GM18868 (cell line): ENCODE results near the gene NAV3.

ENCODE experiments used
- ATAC-seq: cut with Tn5 transposase; IDR thresholded peaks from one replicate; pipeline ENCODE4 v1.9.1; 2021; ENCODE audit warnings: mild to moderate bottlenecking, moderate library complexity; ENCODE audit not compliant: unreplicated experiment

NAV3 gene

GRCh38 chr12:77841521-77841920 is 10.8 kb downstream of the NAV3 start:
- ATAC-seq: peak; percentile 47

DNA sequence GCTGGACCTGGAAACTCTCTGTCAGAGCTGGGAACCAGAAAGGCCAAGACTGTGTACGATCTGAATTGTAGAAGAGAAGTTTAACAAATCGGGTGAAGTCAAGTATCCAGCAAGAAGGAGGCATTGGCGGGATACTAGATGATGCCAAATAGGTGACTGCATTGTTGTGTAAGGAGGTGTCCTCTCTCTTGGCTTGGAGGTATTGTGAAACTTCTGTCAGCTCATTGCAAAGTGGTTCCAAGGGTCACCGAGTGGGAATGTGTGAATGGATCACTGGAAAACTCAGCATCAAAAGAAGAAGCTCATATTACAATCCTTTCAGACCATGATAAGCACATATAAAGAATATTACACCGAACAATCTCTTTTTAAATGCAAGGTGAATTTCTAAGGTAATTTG is 11.7 kb downstream of the NAV3 start:
- no peak for ATAC-seq

DNA sequence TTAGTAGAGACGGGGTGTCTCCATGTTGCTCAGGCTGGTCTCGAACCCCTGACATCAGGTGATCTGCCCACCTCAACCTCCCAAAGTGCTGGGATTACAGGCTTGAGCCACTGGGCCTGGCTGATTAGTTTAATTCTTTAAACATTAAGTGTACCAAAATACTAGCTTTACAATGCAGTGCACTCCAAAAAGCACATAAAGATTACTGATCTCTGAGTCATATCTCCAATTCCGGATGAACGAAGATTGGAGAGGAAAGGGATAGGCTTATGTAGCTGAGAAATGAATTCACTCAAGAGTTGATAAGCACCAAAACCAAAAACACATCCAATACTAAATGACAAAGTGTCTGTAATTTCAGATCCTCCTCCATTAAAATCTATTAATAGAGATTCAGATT is 15.1 kb downstream of the NAV3 start:
- no peak for ATAC-seq

DNA sequence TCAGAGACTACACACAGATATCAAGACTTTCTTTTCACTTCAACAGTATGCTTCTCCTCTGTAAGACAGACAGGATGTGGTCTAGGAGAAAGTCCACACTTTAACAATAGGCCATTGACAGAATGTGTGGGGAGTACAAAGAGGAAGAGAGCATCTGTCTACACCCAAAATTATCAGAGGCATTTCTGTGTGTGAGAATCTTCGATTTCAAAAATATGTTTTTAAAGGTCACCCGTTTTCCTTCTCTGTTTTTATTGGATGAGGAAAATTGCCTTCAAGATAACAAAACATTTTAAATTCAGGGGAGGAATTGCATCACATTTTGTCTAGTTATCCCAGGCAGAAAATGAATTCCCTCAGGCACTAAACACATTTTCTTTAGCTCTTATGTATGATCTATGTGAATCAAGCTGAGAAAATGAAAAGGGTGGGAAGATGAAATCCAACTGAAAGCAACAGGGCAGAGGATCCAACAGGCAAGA is 16.4 kb downstream of the NAV3 start:
- peak; percentile 98 for ATAC-seq

GRCh38 chr12:77847680-77848431 is 17.2 kb downstream of the NAV3 start:
- ATAC-seq: peak; percentile 31

GRCh38 chr12:77850129-77850528 is 19.4 kb downstream of the NAV3 start:
- no peak for ATAC-seq

GRCh38 chr12:77850698-77851097 is 20.0 kb downstream of the NAV3 start:
- no peak for ATAC-seq

DNA sequence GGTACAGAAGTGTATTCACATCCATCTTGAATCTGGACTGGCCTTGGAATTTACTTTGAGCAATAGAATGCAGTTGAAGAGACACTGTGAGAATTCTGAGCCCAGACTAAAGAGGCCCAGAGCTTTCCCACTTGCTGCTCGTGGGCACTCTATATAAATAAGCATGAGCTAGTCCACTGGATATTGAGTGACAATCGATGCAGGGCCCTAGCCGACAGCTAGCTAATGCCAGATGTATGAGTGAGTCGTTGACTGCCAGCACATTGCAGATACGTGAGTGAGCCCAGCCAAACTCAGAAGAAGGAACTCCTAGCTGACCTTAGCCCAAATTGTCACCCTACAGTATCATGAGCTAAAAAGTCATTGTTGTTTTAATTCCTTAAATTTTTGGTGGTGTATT is 24.9 kb downstream of the NAV3 start:
- ATAC-seq: no peak

- no peak for ATAC-seq
These were observed 30.6 kb downstream of the NAV3 start for GRCh38 chr12:77861317-77861716.

- no peak for ATAC-seq
These were observed 34.5 kb downstream of the NAV3 start for GRCh38 chr12:77865178-77865577.

DNA sequence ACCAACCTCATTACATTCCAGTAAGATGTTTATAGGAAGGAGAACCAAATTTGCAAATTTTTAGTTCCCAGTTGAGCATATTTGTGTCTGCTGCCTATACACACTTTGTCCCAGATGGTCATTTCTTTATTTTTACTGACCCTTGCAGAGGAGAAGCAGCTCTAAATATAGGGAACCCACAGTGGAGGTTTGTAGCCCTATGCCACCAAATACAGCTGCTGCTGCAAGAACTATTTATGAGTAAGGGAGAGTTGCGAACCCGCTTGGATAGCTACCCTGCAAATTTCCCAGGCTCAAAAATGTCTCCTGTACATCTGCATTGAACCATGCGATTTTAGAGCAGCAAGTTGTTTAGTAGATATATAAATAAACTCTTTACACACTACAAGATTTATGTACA is 48.2 kb downstream of the NAV3 start:
- no peak for ATAC-seq

GRCh38 chr12:77882709-77883108 is 52.0 kb downstream of the NAV3 start:
- peak; percentile 62 for ATAC-seq

GRCh38 chr12:77888611-77889010 is 57.9 kb downstream of the NAV3 start:
- ATAC-seq: peak; percentile 38

DNA sequence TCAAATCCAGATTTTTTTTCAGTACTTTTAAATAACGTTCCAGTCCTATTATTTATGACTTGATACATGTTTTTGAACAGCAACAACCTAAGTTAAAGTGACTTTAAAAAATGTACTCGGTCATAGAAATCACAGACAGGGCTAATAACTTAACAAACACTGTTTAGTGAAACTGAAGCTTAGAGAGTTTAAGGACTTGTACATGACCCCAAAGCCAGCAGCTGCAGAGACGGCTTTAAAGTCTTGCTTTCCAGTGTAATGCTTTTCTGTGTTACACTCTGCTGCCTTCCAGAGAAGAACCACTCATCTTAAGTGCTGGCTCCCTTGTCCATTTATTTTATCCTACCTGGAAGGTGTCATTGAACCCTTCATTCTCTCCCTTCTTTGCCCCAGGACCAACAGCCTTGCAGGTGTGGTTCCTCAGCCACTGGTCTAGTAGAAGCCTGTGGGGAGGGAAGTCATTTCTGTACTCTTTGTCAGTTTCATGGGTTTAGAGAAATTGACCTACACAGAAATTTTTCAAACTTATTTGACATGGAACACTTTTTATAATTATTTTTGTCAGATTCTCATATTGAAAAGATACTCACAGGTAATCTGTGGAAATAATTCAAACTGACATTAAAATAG is 60.9 kb downstream of the NAV3 start:
- no peak for ATAC-seq

DNA sequence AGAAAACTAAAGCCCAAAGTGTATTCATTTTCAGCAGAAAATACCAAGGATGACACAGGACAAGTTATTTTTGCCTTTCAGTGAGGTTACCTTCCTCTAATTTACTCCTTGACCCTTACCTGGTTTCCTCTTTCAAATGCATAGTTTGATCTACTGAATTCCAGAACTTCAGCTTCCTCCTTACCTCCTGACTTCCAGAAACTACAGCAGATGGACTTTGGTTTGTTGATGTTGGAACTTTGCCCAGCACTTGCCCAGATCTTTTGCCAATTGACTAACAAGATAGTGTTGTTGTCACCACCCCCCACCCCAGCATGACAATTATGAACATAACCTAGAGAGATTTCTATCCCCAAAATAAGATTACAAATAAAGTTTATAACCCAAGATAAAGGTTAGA is 63.2 kb downstream of the NAV3 start:
- ATAC-seq: no peak

- ATAC-seq: no peak
These were observed 63.9 kb downstream of the NAV3 start for GRCh38 chr12:77894556-77894955.

- ATAC-seq: no peak
These were observed 65.0 kb downstream of the NAV3 start for GRCh38 chr12:77895699-77896098.

GRCh38 chr12:77907936-77908335 is 77.2 kb downstream of the NAV3 start:
- no peak for ATAC-seq

DNA sequence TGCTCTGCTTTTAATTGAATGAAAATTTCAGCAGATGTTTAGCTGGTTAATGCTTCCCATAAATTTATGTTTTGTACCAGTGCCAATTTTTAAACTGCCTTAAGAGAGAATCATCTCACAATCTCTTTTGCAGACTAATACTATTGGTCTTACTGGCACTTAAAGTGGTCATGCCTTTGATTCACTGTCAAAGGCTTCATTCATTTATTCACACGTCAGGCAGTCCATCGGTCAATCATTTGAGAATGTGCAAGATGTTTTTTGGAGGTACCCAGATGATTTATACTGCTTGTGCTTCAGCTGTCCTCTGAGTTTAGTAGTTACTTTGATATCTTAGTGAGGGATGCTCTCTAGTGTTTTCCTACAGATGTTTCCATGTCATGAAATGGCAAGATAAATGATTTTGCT is 83.4 kb downstream of the NAV3 start:
- no peak for ATAC-seq

DNA sequence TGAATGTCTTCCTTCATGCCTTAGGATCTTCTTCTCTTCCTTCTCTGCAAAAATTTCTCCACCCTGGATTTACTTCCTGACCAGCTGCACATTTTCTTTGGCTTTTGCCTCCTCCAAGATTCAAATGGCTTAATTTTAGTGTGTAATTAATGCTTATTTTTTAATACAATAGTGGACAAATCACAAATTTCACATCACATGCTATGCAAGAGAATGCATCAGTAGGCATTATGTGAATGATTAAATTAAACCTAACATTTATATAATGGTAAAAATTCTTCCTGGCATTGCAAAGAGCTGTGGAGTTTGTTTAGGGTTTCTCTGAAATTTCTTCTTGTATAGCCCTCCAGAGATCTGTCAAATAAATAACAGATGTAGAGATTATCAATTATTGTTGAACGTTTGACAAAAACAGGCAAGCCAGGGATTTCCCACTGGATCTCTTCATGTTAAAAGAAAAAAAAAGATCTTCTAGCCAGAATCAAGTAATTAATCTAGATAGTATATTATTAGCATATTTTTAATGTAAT is 84.4 kb downstream of the NAV3 start:
- ATAC-seq: no peak

DNA sequence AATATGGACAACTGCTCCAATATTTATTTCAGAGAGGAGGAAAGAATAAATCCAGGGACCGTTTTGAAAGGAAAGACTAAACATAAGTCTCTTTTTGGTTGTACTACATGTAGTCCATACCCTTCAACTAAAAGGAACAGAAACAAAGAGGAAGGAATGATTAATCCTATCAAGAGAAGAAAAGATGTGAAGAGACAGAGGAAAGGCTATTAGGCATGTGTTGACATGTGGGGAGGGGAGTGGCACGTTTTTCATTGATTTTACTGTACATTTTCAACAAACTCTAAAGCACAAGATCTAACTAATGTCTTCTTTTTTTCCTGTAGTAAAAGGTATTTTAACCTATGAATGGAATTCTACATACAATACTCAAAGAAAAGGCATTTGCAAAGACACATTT is 85.6 kb downstream of the NAV3 start:
- no peak for ATAC-seq

GRCh38 chr12:77918046-77918445 is 87.4 kb downstream of the NAV3 start:
- no peak for ATAC-seq
